ENCODE results near the gene CRYGB.

The CRYGB gene

DNA sequence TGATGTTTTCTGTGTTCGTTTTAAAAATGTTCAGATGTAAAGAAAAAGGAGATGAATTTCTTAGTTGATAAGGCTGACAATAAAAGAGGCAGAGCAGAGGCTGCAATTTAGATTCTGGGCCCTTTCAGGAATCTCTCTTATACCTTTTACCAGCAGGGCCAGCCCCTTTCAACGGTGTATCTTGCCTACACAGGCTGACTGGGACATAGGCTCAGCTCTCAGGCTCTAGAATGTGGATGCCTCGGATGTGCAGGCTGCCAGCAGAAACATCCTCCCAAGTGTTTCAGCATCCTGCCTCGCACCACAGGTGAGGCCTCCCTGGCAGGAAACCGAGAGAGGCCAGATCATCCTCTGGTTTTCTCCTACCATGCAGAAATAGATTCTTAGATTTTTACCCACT is 40.5 kb upstream of the CRYGB start:
- H3K4me3 ChIP-seq (replicated peaks; ENCODE audit: low read depth, low read length): no peak overlapping the region
- TF ChIP-seq CTCF (IDR thresholded peaks at IDR 0.05; ENCODE audit: low read depth, low read length, missing control alignments): no peak
- DNase-seq (ENCODE audit: extremely low read depth, low read depth): no peak

GRCh38 chr2:208183972-208184705 is 38.2 kb upstream of the CRYGB start:
- DNase-seq (ENCODE audit: extremely low read depth, low read depth): no peak
- TF ChIP-seq CTCF (IDR thresholded peaks at IDR 0.05; ENCODE audit: low read depth, low read length, missing control alignments): no peak
- no peak overlapping the region for H3K4me3 ChIP-seq (replicated peaks; ENCODE audit: low read depth, low read length)

- no peak for DNase-seq (ENCODE audit: extremely low read depth, low read depth)
- H3K4me3 ChIP-seq (replicated peaks; ENCODE audit: low read depth, low read length): no peak overlapping the region
- TF ChIP-seq CTCF (IDR thresholded peaks at IDR 0.05; ENCODE audit: low read depth, low read length, missing control alignments): no peak
These were observed 37.6 kb upstream of the CRYGB start for GRCh38 chr2:208183526-208183925.

DNA sequence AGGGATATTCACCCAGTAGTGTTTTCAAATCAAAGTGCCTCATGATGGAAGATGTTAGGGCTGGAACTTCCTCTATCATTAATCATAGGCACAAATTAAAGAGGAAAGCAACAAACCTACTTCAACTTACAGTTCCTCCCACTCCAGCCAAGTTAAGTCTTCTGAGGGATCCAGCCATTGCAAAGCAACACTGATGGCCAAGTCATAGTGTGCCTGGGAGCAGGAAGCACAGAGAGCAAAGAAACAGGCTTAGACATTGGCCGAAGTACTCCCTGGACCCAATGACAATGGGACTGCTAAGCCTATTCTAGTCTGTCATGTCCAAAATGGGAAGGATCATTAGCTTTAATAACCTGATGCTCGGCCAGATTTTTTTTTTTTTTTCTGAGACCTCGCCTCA is 36.9 kb upstream of the CRYGB start:
- TF ChIP-seq CTCF (IDR thresholded peaks at IDR 0.05; ENCODE audit: low read depth, low read length, missing control alignments): no peak
- DNase-seq (ENCODE audit: extremely low read depth, low read depth): no peak

GRCh38 chr2:208179028-208179609 is 33.2 kb upstream of the CRYGB start:
- DNase-seq (ENCODE audit: extremely low read depth, low read depth): no peak
- TF ChIP-seq CTCF (IDR thresholded peaks at IDR 0.05; ENCODE audit: low read depth, low read length, missing control alignments): no peak
- no peak overlapping the region for H3K4me3 ChIP-seq (replicated peaks; ENCODE audit: low read depth, low read length)

More for the DNA sequence above, 36.9 kb upstream of the CRYGB start:
- no peak overlapping the region for H3K4me3 ChIP-seq (replicated peaks; ENCODE audit: low read depth, low read length)

GRCh38 chr2:208175840-208176153 is 29.8 kb upstream of the CRYGB start:
- no peak for TF ChIP-seq CTCF (IDR thresholded peaks at IDR 0.05; ENCODE audit: low read depth, low read length, missing control alignments)
- H3K4me3 ChIP-seq (replicated peaks; ENCODE audit: low read depth, low read length): no peak overlapping the region
- DNase-seq (ENCODE audit: extremely low read depth, low read depth): no peak

All from HFF-Myc (cell line).